Endothelial cell of umbilical vein (primary cell): ENCODE results near the gene ASL. TPM values are rescaled to one million over a fixed set of nuclear protein-coding genes. Genes with fewer than 3 reads are reported as not detected.

ENCODE experiments used
- BruUV-seq: library from RNA; stranded (reverse); fragments of 400-500 nt; replicated peaks from 2 replicates; lab custom pipeline; 2021; lab: Mats Ljungman, UMichigan
- CTCF ChIA-PET: fragments of 300-600, 350-600 bp; sonication (Branson Sonifier 250); formaldehyde crosslinking; loops from one replicate; lab custom pipeline; 2021; ENCODE audit warnings: antibody characterized with exemption, inconsistent platforms; lab: Charles Lee
- POLR2A ChIA-PET: fragments of 300-600, 350-600 bp; sonication (Branson Sonifier 250); formaldehyde crosslinking; loops from one replicate; lab custom pipeline; 2021; ENCODE audit warnings: antibody characterized with exemption, inconsistent platforms; lab: Charles Lee
- DNase-seq: peaks from one replicate; pipeline ENCODE4 v3.0.0-alpha.2; 2011; ENCODE audit warnings: low read depth, low spot score
- FAIRE-seq: peaks from 2 replicates; lab custom pipeline; 2011; peaks lifted over from hg19 to GRCh38; lab: Jason Lieb, UNC
- H2AFZ ChIP-seq: 2 replicates; pipeline ENCODE4 v1.6.0; 2012; ENCODE audit warnings: low read depth, low read length, control low read depth, inconsistent platforms
- H3K27ac ChIP-seq: 2 replicates; pipeline ENCODE4 v1.5.1; 2011; ENCODE audit warnings: low read depth, mild to moderate bottlenecking, control low read depth, low read length, moderate library complexity; ENCODE audit not compliant: insufficient read depth
- H3K27me3 ChIP-seq, 2 experiments: 2 replicates each; pipeline versions ENCODE4 v1.6.0 to v1.6.1; 2011; ENCODE audit warnings: low read length in 2 of 2, mixed read lengths in 1 of 2; ENCODE audit not compliant: control insufficient read depth in 2 of 2, insufficient read depth in 2 of 2
- H3K36me3 ChIP-seq, 2 experiments: 2 replicates in 1 of 2; 3 replicates in 1 of 2; pipeline ENCODE4 v1.5.1; 2011; ENCODE audit warnings: low read length in 2 of 2, mild to moderate bottlenecking in 1 of 2, moderate library complexity in 1 of 2; ENCODE audit not compliant: control insufficient read depth in 2 of 2, insufficient read depth in 2 of 2; ENCODE audit errors: extremely low read depth in 1 of 2
- H3K4me1 ChIP-seq: 3 replicates; pipeline ENCODE4 v1.5.1; 2011; ENCODE audit warnings: mild to moderate bottlenecking, low read length; ENCODE audit not compliant: control insufficient read depth, insufficient read depth; ENCODE audit errors: extremely low read depth
- H3K4me2 ChIP-seq: 2 replicates; pipeline ENCODE4 v1.6.1; 2011; ENCODE audit warnings: low read length, control low read depth, mixed read lengths; ENCODE audit not compliant: insufficient read depth
- H3K4me3 ChIP-seq, 3 experiments: fragments of 200-600 bp in 1 of 3; sonication (generic), shearing (Covaris generic) in 1 of 3; replicated peaks in 1 of 3; 2 replicates each; pipeline ENCODE4 v1.5.1; 2011 to 2016; ENCODE audit warnings: control low read depth in 3 of 3, low read length in 3 of 3, mild to moderate bottlenecking in 2 of 3, inconsistent platforms in 1 of 3, low read depth in 1 of 3, moderate library complexity in 1 of 3; ENCODE audit not compliant: insufficient read depth in 1 of 3
- H3K79me2 ChIP-seq: 2 replicates; pipeline ENCODE4 v1.6.0; 2012; ENCODE audit warnings: low read length, inconsistent platforms; ENCODE audit not compliant: control insufficient read depth, insufficient read depth
- H3K9ac ChIP-seq: replicated peaks from 2 replicates; pipeline ENCODE3; 2011; ENCODE audit warnings: low read length, control low read depth; ENCODE audit not compliant: insufficient read depth; ENCODE audit errors: extremely low read depth
- H3K9me1 ChIP-seq: replicated peaks from 3 replicates; pipeline ENCODE4 v1.6.0; 2011; ENCODE audit warnings: mild to moderate bottlenecking, low read length; ENCODE audit not compliant: control insufficient read depth, insufficient read depth; ENCODE audit errors: extremely low read depth
- H3K9me3 ChIP-seq: replicated peaks from 2 replicates; pipeline ENCODE4 v1.5.1; 2012; ENCODE audit warnings: low read length, inconsistent platforms; ENCODE audit not compliant: control insufficient read depth, insufficient read depth
- H4K20me1 ChIP-seq: replicated peaks from 2 replicates; pipeline ENCODE3; 2011; ENCODE audit warnings: mild to moderate bottlenecking, low read length; ENCODE audit not compliant: control insufficient read depth, insufficient read depth; ENCODE audit errors: extremely low read depth
- CTCF ChIP-seq, 2 donors: IDR thresholded peaks; 1 replicate in 1 of 2; 2 replicates in 1 of 2; pipeline ENCODE4 v1.5.1; 2011; ENCODE audit warnings: low read length in 2 of 2, mild to moderate bottlenecking in 2 of 2, moderate library complexity in 2 of 2, control low read depth in 1 of 2, inconsistent platforms in 1 of 2, low read depth in 1 of 2; ENCODE audit not compliant: insufficient read depth in 1 of 2; ENCODE audit errors: extremely low read depth in 1 of 2
- EZH2 ChIP-seq: IDR thresholded peaks from 2 replicates; pipeline ENCODE4 v1.6.1; 2012; ENCODE audit warnings: borderline replicate concordance, low read depth, mild to moderate bottlenecking, moderate library complexity, low read length, inconsistent platforms; ENCODE audit not compliant: severe bottlenecking
- FOS ChIP-seq: IDR thresholded peaks from 2 replicates; pipeline ENCODE4 v1.6.1; 2011; ENCODE audit warnings: mild to moderate bottlenecking, low read length, moderate library complexity, borderline replicate concordance; ENCODE audit not compliant: insufficient read depth
- JUN ChIP-seq: IDR thresholded peaks from 2 replicates; pipeline ENCODE4 v1.6.1; 2011; ENCODE audit warnings: borderline replicate concordance, low read depth; ENCODE audit not compliant: insufficient read length, insufficient read depth
- MAX ChIP-seq: IDR thresholded peaks from 2 replicates; pipeline ENCODE4 v1.6.1; 2011; ENCODE audit not compliant: insufficient read depth, insufficient read length
- MYC ChIP-seq: IDR thresholded peaks from one replicate; pipeline ENCODE4 v1.6.1; 2011; ENCODE audit warnings: mild to moderate bottlenecking, low read depth, low read length
- POLR2A ChIP-seq: IDR thresholded peaks from 2 replicates; pipeline ENCODE4 v1.6.1; 2012; ENCODE audit warnings: low read depth, mild to moderate bottlenecking, control low read depth, low read length
- POLR2AphosphoS5 ChIP-seq: IDR thresholded peaks from 2 replicates; pipeline ENCODE4 v1.6.1; 2012; ENCODE audit warnings: low read depth, mild to moderate bottlenecking, control low read depth, low read length, moderate library complexity; ENCODE audit not compliant: insufficient read depth
- dilution Hi-C: fragments of 300-500 bp; cut with MboI; formaldehyde crosslinking; loops from one replicate; pipeline ENCODE4 v1.15.0; 2019; ENCODE audit warnings: low sequenced_read_pairs; ENCODE audit not compliant: extremely low pct_ligation_motif_present
- intact Hi-C: fragments of 100-400 bp; cut with micrococcal nuclease; formaldehyde crosslinking; loops from one replicate; pipeline ENCODE4 v1.10.0; 2022
- polyA plus RNA-seq, 4 experiments: library from polyadenylated mRNA; depleted of rRNA in 3 of 4; stranded (reverse) in 3 of 4; unstranded in 1 of 4; fragments of >200 nt; gene quantifications; 2 replicates each; pipeline versions ENCODE4 v1.2.1 to v1.2.3, GENCODE V29; 2011 to 2012; ENCODE audit warnings: missing spikeins in 1 of 4
- total RNA-seq: library from RNA; stranded (reverse); gene quantifications from 2 replicates; pipeline ENCODE4 v1.2.3, GENCODE V29; 2021

ASL gene
- total and polyA plus RNA-seq, 2 donors (not counting 3 experiments of a cell fraction or from before 2014, with no cell fraction given), result 50.5 to 57.8 TPM

GRCh38 chr7:66099232-66099550, 23.6 kb downstream of the ASL start:
- Histone ChIP-seq H3K79me2 (no peaks in the 10 kb centered on the region), H3K9me3 (no peaks in the 10 kb centered on the region), H3K4me2 (peak overlapping the region; percentile 48), H2AFZ (peak overlapping the region; percentile 75), H3K36me3 (no peaks in the 10 kb centered on the region), H3K4me3 (no peak overlapping the region), H3K27me3 (no peaks in the 10 kb centered on the region), H4K20me1 (no peaks in the 10 kb centered on the region), H3K9ac (no peak overlapping the region), H3K4me1 (peaks cover 4% of the 10 kb centered on the region), H3K9me1 (no peaks in the 10 kb centered on the region), H3K27ac (no peak overlapping the region)
- ChIA-PET POLR2A (no interaction called here), CTCF (no interaction called here)
- no peak for DNase-seq
- no TSS peak for BruUV-seq
- intact Hi-C loops (no loop called here), dilution Hi-C loops (no loop called here)
- FAIRE-seq, result no peak
- TF ChIP-seq MAX (no peak), POLR2AphosphoS5 (no peak)

DNA sequence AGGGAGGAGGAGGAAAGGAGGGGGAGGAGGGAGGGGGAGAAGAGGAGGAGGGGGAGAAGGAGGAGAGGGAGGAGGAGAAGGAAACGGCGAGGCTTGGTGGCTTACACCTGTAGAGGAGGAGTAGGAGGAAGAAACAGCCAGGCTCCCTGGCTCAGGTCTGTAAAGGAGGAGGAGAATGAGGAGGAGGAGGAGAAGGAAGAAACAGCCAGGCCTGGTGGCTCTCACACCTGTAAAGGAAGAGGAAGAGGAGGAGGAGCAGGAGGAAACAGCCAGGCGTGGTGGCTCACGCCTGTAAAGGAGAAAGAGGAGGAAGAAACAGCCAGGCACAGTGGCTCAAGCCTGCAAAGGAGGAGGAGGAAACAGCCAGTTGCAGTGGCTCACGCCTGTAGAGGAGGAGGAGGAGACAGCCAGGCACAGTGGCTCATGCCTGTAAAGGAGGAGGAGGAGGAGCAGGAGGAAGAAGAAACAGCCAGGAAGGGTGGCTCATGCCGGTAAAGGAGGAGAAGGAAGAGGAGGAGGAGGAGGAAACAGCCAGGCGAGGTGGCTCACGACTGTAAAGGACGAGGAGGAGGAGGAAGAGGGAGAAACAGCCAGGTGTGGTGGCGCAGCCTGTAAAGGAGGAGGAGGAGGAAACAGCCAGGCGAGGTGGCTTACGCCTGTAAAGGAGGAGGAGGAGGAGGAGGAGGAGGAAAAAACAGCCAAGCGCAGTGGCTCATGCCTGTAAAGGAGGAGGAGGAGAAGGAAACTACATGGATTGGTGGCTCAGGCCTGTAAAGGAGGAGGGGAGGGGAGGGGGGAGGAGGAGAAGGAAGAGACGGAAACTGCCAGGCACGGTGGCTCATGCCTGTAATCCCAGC, 24.2 kb downstream of the ASL start:
- dilution Hi-C loops (no loop called here), intact Hi-C loops (no loop called here)
- H2AFZ ChIP-seq, result peak overlapping the region; percentile 75
- H3K36me3 ChIP-seq, result no peaks in the 10 kb centered on the region
- H3K4me2 ChIP-seq, result peak overlapping the region; percentile 48
- H3K9ac ChIP-seq, result peak overlapping the region; percentile 16
- FAIRE-seq, result peak; percentile 79
- H3K79me2 ChIP-seq, result no peaks in the 10 kb centered on the region
- H3K4me3 ChIP-seq, result peak overlapping the region in 2 of 3 experiments; percentile 16 to 28
- ChIA-PET POLR2A (no interaction called here), CTCF (interaction anchor here (0.6 to 1.2 kb wide), 2 partner anchors 15 to 65 kb away, joined by 3 to 4 read pairs; partner anchors contain the start of gene CRCP)
- BruUV-seq, result no TSS peak
- TF ChIP-seq MYC (no peak), POLR2AphosphoS5 (no peak), POLR2A (no peak), FOS (no peak), CTCF (IDR thresholded peaks at IDR 0.05; ENCODE audit: extremely low read depth in 1 of 2, insufficient read depth in 1 of 2, low read depth in 1 of 2, low read length in 2 of 2) (no peak), EZH2 (no peak), JUN (no peak)
- no peaks in the 10 kb centered on the region for H3K9me3 ChIP-seq
- no peaks in the 10 kb centered on the region for H3K9me1 ChIP-seq
- DNase-seq, result peak; percentile 77
- H3K4me1 ChIP-seq, result peaks cover 4% of the 10 kb centered on the region
- H3K27ac ChIP-seq, result no peak overlapping the region
- H3K27me3 ChIP-seq, result no peaks in the 10 kb centered on the region
- H4K20me1 ChIP-seq, result no peaks in the 10 kb centered on the region
